ENCODE data around the gene PMAIP1. TPM values are rescaled to one million over a fixed set of nuclear protein-coding genes. Genes with fewer than 3 reads are reported as not detected.

PMAIP1 gene
- total and polyA plus RNA-seq, 4 donors, result 0.08 to 5.5 (median 0.25) TPM

GRCh38 chr18:59932401-59932800 is 32.6 kb downstream of the PMAIP1 start:
- Histone ChIP-seq H3K27me3 (ENCODE audit: control insufficient read depth in 4 of 4, insufficient read depth in 4 of 4, low read length in 3 of 4) (no peaks in the 10 kb centered on the region), H3K36me3 (ENCODE audit: control insufficient read depth in 4 of 4, insufficient read depth in 3 of 4, low read depth in 1 of 4, low read length in 3 of 4) (no peaks in the 10 kb centered on the region), H3K4me1 (ENCODE audit: control insufficient read depth in 4 of 4, insufficient read depth in 4 of 4, low read length in 3 of 4) (no peaks in the 10 kb centered on the region), H3K27ac (ENCODE audit: low read depth in 1 of 2, low read length in 2 of 2) (no peak overlapping the region), H3K9me3 (ENCODE audit: control insufficient read depth in 4 of 4, low read length in 3 of 4) (no peaks in the 10 kb centered on the region), H3K4me3 (ENCODE audit: low read depth in 1 of 3, low read length in 3 of 3) (no peak overlapping the region), H3K9ac (ENCODE audit: low read depth in 1 of 2, low read length in 2 of 2) (no peak overlapping the region)
- WGBS, result 86% methylated on average over 11 of the region's 11 CpGs
- TF ChIP-seq YY1 (IDR thresholded peaks at IDR 0.05) (no peak), RXRA (IDR thresholded peaks at IDR 0.05) (no peak), ZBTB33 (IDR thresholded peaks at IDR 0.05) (no peak), TAF1 (conservative IDR thresholded peaks at IDR 0.05) (no peak)
- DNase-seq (ENCODE audit: low spot score), result no peak

GRCh38 chr18:59938676-59939075 is 38.9 kb downstream of the PMAIP1 start:
- H3K27me3 ChIP-seq (ENCODE audit: control insufficient read depth in 4 of 4, insufficient read depth in 4 of 4, low read length in 3 of 4), result no peaks in the 10 kb centered on the region
- H3K27ac ChIP-seq (ENCODE audit: low read depth in 1 of 2, low read length in 2 of 2), result no peak overlapping the region
- no peaks in the 10 kb centered on the region for H3K9me3 ChIP-seq (ENCODE audit: control insufficient read depth in 4 of 4, low read length in 3 of 4)
- H3K4me3 ChIP-seq (ENCODE audit: low read depth in 1 of 3, low read length in 3 of 3), result no peak overlapping the region
- no peak for TF ChIP-seq GABPA (IDR thresholded peaks at IDR 0.05 in 1 of 2, conservative IDR thresholded peaks at IDR 0.05 in 1 of 2)
- TF ChIP-seq REST (IDR thresholded peaks at IDR 0.05), result no peak
- TF ChIP-seq TAF1 (conservative IDR thresholded peaks at IDR 0.05), result no peak
- TF ChIP-seq ZBTB33 (IDR thresholded peaks at IDR 0.05), result no peak
- no peak for TF ChIP-seq RXRA (IDR thresholded peaks at IDR 0.05)
- no peak for TF ChIP-seq HNF4A (conservative IDR thresholded peaks at IDR 0.05)
- no peak for TF ChIP-seq YY1 (IDR thresholded peaks at IDR 0.05)
- TF ChIP-seq FOXA2 (IDR thresholded peaks at IDR 0.05), result no peak
- no peak for TF ChIP-seq CTCF (IDR thresholded peaks at IDR 0.05; ENCODE audit: low read depth, low read length, missing input control)
- TF ChIP-seq HNF4G (IDR thresholded peaks at IDR 0.05), result no peak
- no peak for TF ChIP-seq JUND (IDR thresholded peaks at IDR 0.05)
- TF ChIP-seq FOXA1 (IDR thresholded peaks at IDR 0.05), result no peak
- no peak for TF ChIP-seq SP1 (IDR thresholded peaks at IDR 0.05)
- no peak for TF ChIP-seq NR2F2 (IDR thresholded peaks at IDR 0.05)
- H3K4me1 ChIP-seq (ENCODE audit: control insufficient read depth in 4 of 4, insufficient read depth in 4 of 4, low read length in 3 of 4), result no peaks in the 10 kb centered on the region
- 75% methylated on average over 4 of the region's 4 CpGs for WGBS
- no peaks in the 10 kb centered on the region for H3K36me3 ChIP-seq (ENCODE audit: control insufficient read depth in 4 of 4, insufficient read depth in 3 of 4, low read depth in 1 of 4, low read length in 3 of 4)
- no peak overlapping the region for H3K9ac ChIP-seq (ENCODE audit: low read depth in 1 of 2, low read length in 2 of 2)
- DNase-seq (ENCODE audit: low spot score), result no peak

All from liver (tissue), 9 donors.